K562 (cell line): ENCODE measurements around the gene ALG8. TPM values are rescaled to one million over a fixed set of nuclear protein-coding genes. Genes with fewer than 3 reads are reported as not detected.

Experiments used
- ATAC-seq: fragments of 200-7000 bp; cut with Tn5 transposase; 3 replicates; pipeline ENCODE4 v1.9.1; 2020; ENCODE audit warnings: moderate library complexity
- BruUV-seq: library from RNA; stranded (reverse); fragments of 400-500 nt; replicated peaks from 2 replicates; lab custom pipeline; 2021; lab: Mats Ljungman, UMichigan
- CTCF ChIA-PET: fragments of 300-600 bp; formaldehyde crosslinking; extraction: SDS; loops from one replicate; lab custom pipeline; 2021; ENCODE audit warnings: low intra/inter-chr PET ratio; lab: Yijun Ruan, JAX
- POLR2A ChIA-PET: fragments of 300-600, 350-650 bp; sonication (Branson Sonifier 250); formaldehyde crosslinking; extraction: SDS; loops from one replicate; lab custom pipeline; 2021; ENCODE audit warnings: antibody characterized with exemption, inconsistent platforms; lab: Yijun Ruan, JAX
- DNase-seq, 4 experiments: peaks; one replicate each; pipeline versions ENCODE4 v3.0.0 to v3.0.0-alpha.2; 2011 to 2018; ENCODE audit warnings: low spot score in 3 of 4, mixed read lengths in 3 of 4; ENCODE audit errors: extremely low read depth in 1 of 4
- FAIRE-seq: peaks from 2 replicates; lab custom pipeline; 2011; peaks lifted over from hg19 to GRCh38; lab: Jason Lieb, UNC
- H2AFZ ChIP-seq: 2 replicates; pipeline ENCODE4 v1.6.0; 2011; ENCODE audit warnings: low read depth, low read length, control low read depth, inconsistent platforms
- H3K27ac ChIP-seq: fragments of 200-600 bp; 3 replicates; pipeline ENCODE4 v1.8.0; 2011; ENCODE audit warnings: low read depth, mild to moderate bottlenecking, control low read depth, inconsistent platforms, low read length, moderate library complexity, mixed read lengths; ENCODE audit errors: extremely low read depth
- H3K27me3 ChIP-seq, 2 experiments: fragments of 300-600 bp in 1 of 2; 2 replicates in 1 of 2; 3 replicates in 1 of 2; pipeline versions ENCODE4 v1.6.0 to v1.8.0; 2011; ENCODE audit warnings: inconsistent platforms in 2 of 2, low read length in 2 of 2, mild to moderate bottlenecking in 1 of 2, mixed read lengths in 1 of 2, moderate library complexity in 1 of 2; ENCODE audit not compliant: control insufficient read depth in 2 of 2, insufficient read depth in 2 of 2
- H3K36me3 ChIP-seq: fragments of 300-600 bp; 3 replicates; pipeline ENCODE4 v1.8.0; 2011; ENCODE audit warnings: mild to moderate bottlenecking, low read length, inconsistent platforms; ENCODE audit not compliant: control insufficient read depth, insufficient read depth
- H3K4me1 ChIP-seq, 2 experiments: fragments of 200-600 bp in 1 of 2; replicated peaks in 1 of 2; 2 replicates in 1 of 2; 3 replicates in 1 of 2; pipeline versions ENCODE4 v1.5.1 to v1.8.0; 2011; ENCODE audit warnings: inconsistent platforms in 2 of 2, low read length in 2 of 2, mild to moderate bottlenecking in 1 of 2, mixed read lengths in 1 of 2, moderate library complexity in 1 of 2; ENCODE audit not compliant: control insufficient read depth in 2 of 2, insufficient read depth in 2 of 2
- H3K4me2 ChIP-seq: 2 replicates; pipeline ENCODE4 v1.6.1; 2011; ENCODE audit warnings: low read length, control low read depth, inconsistent platforms, mixed read lengths; ENCODE audit not compliant: insufficient read depth
- H3K4me3 ChIP-seq: fragments of 200-600 bp; sonication (generic), shearing (Covaris generic); 2 replicates; pipeline ENCODE4 v1.5.1; 2016; ENCODE audit warnings: control low read depth, inconsistent platforms
- H3K79me2 ChIP-seq: fragments of 200-600 bp; 3 replicates; pipeline ENCODE4 v1.8.0; 2011; ENCODE audit warnings: low read length, inconsistent platforms; ENCODE audit not compliant: control insufficient read depth, insufficient read depth
- H3K9ac ChIP-seq, 2 experiments: 2 replicates each; pipeline versions ENCODE4 v1.6.0 to v1.6.1; 2011; ENCODE audit warnings: low read depth in 2 of 2, low read length in 2 of 2, control low read depth in 1 of 2, inconsistent platforms in 1 of 2, mild to moderate bottlenecking in 1 of 2, mixed read lengths in 1 of 2; ENCODE audit not compliant: insufficient read depth in 1 of 2
- H3K9me1 ChIP-seq: one replicate; pipeline ENCODE4 v1.6.0; 2011; ENCODE audit warnings: inconsistent platforms, mild to moderate bottlenecking, low read length, moderate library complexity; ENCODE audit not compliant: control insufficient read depth, insufficient read depth
- H3K9me3 ChIP-seq: replicated peaks from 2 replicates; pipeline ENCODE4 v1.5.1; 2011; ENCODE audit warnings: low read depth, low read length, inconsistent platforms; ENCODE audit not compliant: control insufficient read depth, insufficient read depth
- H4K20me1 ChIP-seq: replicated peaks from 2 replicates; pipeline ENCODE4 v1.6.1; 2011; ENCODE audit warnings: low read length, inconsistent platforms, mixed read lengths; ENCODE audit not compliant: control insufficient read depth, insufficient read depth
- NFATC3 ChIP-seq: fragments of 450-650 bp; IDR thresholded peaks from 2 replicates; pipeline ENCODE4 v1.6.1; 2017; ENCODE audit warnings: mild to moderate bottlenecking
- NFIX ChIP-seq: fragments of 250-450 bp; sonication (Bioruptor Pico); IDR thresholded peaks from 2 replicates; pipeline ENCODE4 v1.4.0; 2020; ENCODE audit warnings: low read depth, mild to moderate bottlenecking, moderate library complexity
- TCFL5 ChIP-seq: fragments of 250-450 bp; sonication (Bioruptor Pico); conservative IDR thresholded peaks from 2 replicates; pipeline ENCODE4 v1.6.1; 2021; ENCODE audit warnings: mild to moderate bottlenecking, moderate library complexity, matching md5 sums
- WGBS: fragments of 100-300 bp; shearing (Covaris generic); methylation state at CpG from one replicate; pipeline ENCODE4 v1.1.6; 2016; ENCODE audit warnings: low coverage, mixed read lengths; ENCODE audit not compliant: insufficient coverage; ENCODE audit errors: missing lambda C conversion rate; 5-methylcytosine and 5-hydroxymethylcytosine counted together
- in situ Hi-C: fragments of 300-500 bp; cut with MboI; formaldehyde crosslinking; loops from 4 replicates; pipeline ENCODE4 v1.15.0; 2018; ENCODE audit warnings: inconsistent platforms, mixed read lengths
- intact Hi-C: fragments of 100-400 bp; cut with micrococcal nuclease; formaldehyde crosslinking; loops from 2 replicates; pipeline ENCODE4 v1.14.2; 2022
- polyA plus RNA-seq, 8 experiments: library from polyadenylated mRNA; depleted of rRNA in 4 of 8; stranded (reverse) in 5 of 8; unstranded in 3 of 8; fragments of >200 nt; fragmentation: Nextera tagmentation in 2 of 8; fragmentation: Illumina TruSeq in 1 of 8; extraction: Ambion mirVana in 2 of 8; extraction: Trizol in 1 of 8; gene quantifications; 2 replicates each; pipeline versions ENCODE4 v1.2.1 to v1.2.3, GENCODE V29; 2011 to 2014; ENCODE audit warnings: inconsistent platforms in 1 of 8, missing spikeins in 1 of 8
- total RNA-seq, 7 experiments: library from RNA; depleted of rRNA in 6 of 7; stranded (reverse); fragments of >200 nt in 6 of 7; fragmentation: Illumina TruSeq in 2 of 7; extraction: Trizol in 2 of 7; gene quantifications; 2 replicates each; pipeline versions ENCODE4 v1.2.1 to v1.2.3, GENCODE V29; 2011 to 2021; ENCODE audit warnings: low replicate concordance in 1 of 7

The ALG8 gene
- total and polyA plus RNA-seq, 9 of the 15 experiments (the other 6 are each of a cell fraction or from before 2014, with no cell fraction given), result 59.3 to 189 (median 106) TPM

- no peaks in the 10 kb centered on the region for H3K79me2 ChIP-seq
- FAIRE-seq (no peak), ATAC-seq (no peak), DNase-seq (no peak)
- H3K27me3 ChIP-seq, result no peaks in the 10 kb centered on the region
- H3K9me3 ChIP-seq, result no peaks in the 10 kb centered on the region
- no peak overlapping the region for H3K4me3 ChIP-seq
- no peak overlapping the region for H2AFZ ChIP-seq
- TF ChIP-seq NFATC3, result no peak
- no peak for TF ChIP-seq TCFL5 (CRISPR knock-in tag)
- TF ChIP-seq NFIX (CRISPR knock-in tag), result 0 out of 2 replicates have a peak, but pooled peaks have one; percentile 6
- 90% methylated on average over 3 of the region's 3 CpGs for WGBS
- H3K9ac ChIP-seq, result no peak overlapping the region
- H3K9me1 ChIP-seq, result no peaks in the 10 kb centered on the region
- H4K20me1 ChIP-seq, result no peaks in the 10 kb centered on the region
- ChIA-PET POLR2A (interaction anchor here (0.7 kb wide), 1 partner anchor 10 kb away, joined by 5 read pairs; no protein-coding TSS in a partner anchor), CTCF (no interaction called here)
- no peak overlapping the region for H3K4me2 ChIP-seq
- no peak overlapping the region for H3K27ac ChIP-seq
- intact Hi-C loops, result no loop called here
- no TSS peak for BruUV-seq
- in situ Hi-C loops, result no loop called here
- peaks cover 65% of the 10 kb centered on the region for H3K36me3 ChIP-seq
- H3K4me1 ChIP-seq, result no peaks in the 10 kb centered on the region
Observed at GRCh38 chr11:78109081-78110015, 30.1 kb downstream of the ALG8 start.
